Endodermal cell (in vitro differentiated cells): ENCODE data around the gene ACTMAP. TPM values are rescaled to one million over a fixed set of nuclear protein-coding genes. Genes with fewer than 3 reads are reported as not detected.

Experiments
- DNase-seq: peaks from one replicate; pipeline ENCODE4 v3.0.0-alpha.2; 2017
- H3K27ac ChIP-seq: 2 replicates; pipeline ENCODE4 v1.5.1; 2013; ENCODE audit warnings: mild to moderate bottlenecking, low read depth, low read length, moderate library complexity
- H3K27me3 ChIP-seq: 2 replicates; pipeline ENCODE4 v1.6.1; 2013; ENCODE audit warnings: mild to moderate bottlenecking, low read length, moderate library complexity; ENCODE audit not compliant: insufficient read depth, control insufficient read depth, poor library complexity, severe bottlenecking
- H3K36me3 ChIP-seq: 2 replicates; pipeline ENCODE4 v1.7.0; 2013; ENCODE audit warnings: mild to moderate bottlenecking, low read length, moderate library complexity; ENCODE audit not compliant: control insufficient read depth, insufficient read depth
- H3K4me1 ChIP-seq: one replicate; pipeline ENCODE4 v1.7.0; 2013; ENCODE audit warnings: low read length; ENCODE audit not compliant: control insufficient read depth, insufficient read depth
- H3K4me3 ChIP-seq: 2 replicates; pipeline ENCODE4 v1.5.1; 2013; ENCODE audit warnings: mild to moderate bottlenecking, low read length, moderate library complexity
- H3K9ac ChIP-seq: 2 replicates; pipeline ENCODE4 v1.6.1; 2013; ENCODE audit warnings: mild to moderate bottlenecking, low read length, moderate library complexity; ENCODE audit not compliant: poor library complexity, severe bottlenecking; ENCODE audit errors: extremely low read depth
- H3K9me3 ChIP-seq: 2 replicates; pipeline ENCODE4 v1.6.1; 2013; ENCODE audit warnings: mild to moderate bottlenecking, low read length, moderate library complexity; ENCODE audit not compliant: control insufficient read depth
- H3K27ac Mint-ChIP-seq: 2 replicates; pipeline ENCODE4 v1.8.0; 2020; ENCODE audit warnings: mixed read lengths
- H3K27me3 Mint-ChIP-seq: 2 replicates; pipeline ENCODE4 v1.8.0; 2021; ENCODE audit warnings: mild to moderate bottlenecking, mixed read lengths; ENCODE audit not compliant: insufficient read depth
- H3K36me3 Mint-ChIP-seq: 2 replicates; pipeline ENCODE4 v1.8.0; 2020; ENCODE audit warnings: low read depth, mixed read lengths
- H3K4me1 Mint-ChIP-seq: 2 replicates; pipeline ENCODE4 v1.8.0; 2020; ENCODE audit warnings: mixed read lengths
- H3K4me3 Mint-ChIP-seq: 2 replicates; pipeline ENCODE4 v1.8.0; 2020; ENCODE audit warnings: mild to moderate bottlenecking, moderate library complexity, mixed read lengths
- H3K9me3 Mint-ChIP-seq: 2 replicates; pipeline ENCODE4 v1.8.0; 2020; ENCODE audit warnings: mild to moderate bottlenecking, mixed read lengths
- WGBS, 2 experiments: methylation state at CpG; one replicate each; pipeline versions ENCODE4 v1.1.5 to v1.1.7; 2013; ENCODE audit warnings: missing lambda C conversion rate in 2 of 2, mixed read lengths in 1 of 2; ENCODE audit not compliant: insufficient coverage in 1 of 2, insufficient read length in 1 of 2; 5-methylcytosine and 5-hydroxymethylcytosine counted together
- total RNA-seq, 2 donors: library from RNA; stranded (reverse); fragmentation: NEBNext Ultra II Directional in 1 of 2; extraction: Animal tissue kit (Norgen Biotek cat#: 25700) in 1 of 2; gene quantifications; 2 replicates in 1 of 2; 3 replicates in 1 of 2; pipeline ENCODE4 v1.2.1, GENCODE V29; 2021
- TF ChIP-seq, protein P1 (sequence below): fragments of 200-600 bp; sonication (generic); conservative IDR thresholded peaks from 2 replicates; pipeline ENCODE4 v1.5.0; 2021; ENCODE audit warnings: antibody characterized with exemption, mild to moderate bottlenecking

Gene ACTMAP
- total RNA-seq, 2 donors from 2014 or later = 26.0 to 34.3 TPM

GRCh38 chr19:40701758-40702157 lies 48.5 kb downstream of the ACTMAP start:
- peaks cover 69% of the 10 kb centered on the region for H3K36me3 Mint-ChIP-seq
- no peak for DNase-seq
- H3K4me3 ChIP-seq = no peak overlapping the region
- H3K4me3 Mint-ChIP-seq = no peak overlapping the region
- no peaks in the 10 kb centered on the region for H3K27me3 Mint-ChIP-seq
- TF ChIP-seq, protein P1, sequence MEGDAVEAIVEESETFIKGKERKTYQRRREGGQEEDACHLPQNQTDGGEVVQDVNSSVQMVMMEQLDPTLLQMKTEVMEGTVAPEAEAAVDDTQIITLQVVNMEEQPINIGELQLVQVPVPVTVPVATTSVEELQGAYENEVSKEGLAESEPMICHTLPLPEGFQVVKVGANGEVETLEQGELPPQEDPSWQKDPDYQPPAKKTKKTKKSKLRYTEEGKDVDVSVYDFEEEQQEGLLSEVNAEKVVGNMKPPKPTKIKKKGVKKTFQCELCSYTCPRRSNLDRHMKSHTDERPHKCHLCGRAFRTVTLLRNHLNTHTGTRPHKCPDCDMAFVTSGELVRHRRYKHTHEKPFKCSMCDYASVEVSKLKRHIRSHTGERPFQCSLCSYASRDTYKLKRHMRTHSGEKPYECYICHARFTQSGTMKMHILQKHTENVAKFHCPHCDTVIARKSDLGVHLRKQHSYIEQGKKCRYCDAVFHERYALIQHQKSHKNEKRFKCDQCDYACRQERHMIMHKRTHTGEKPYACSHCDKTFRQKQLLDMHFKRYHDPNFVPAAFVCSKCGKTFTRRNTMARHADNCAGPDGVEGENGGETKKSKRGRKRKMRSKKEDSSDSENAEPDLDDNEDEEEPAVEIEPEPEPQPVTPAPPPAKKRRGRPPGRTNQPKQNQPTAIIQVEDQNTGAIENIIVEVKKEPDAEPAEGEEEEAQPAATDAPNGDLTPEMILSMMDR = no peak
- H3K4me1 Mint-ChIP-seq = peaks cover 1% of the 10 kb centered on the region
- no peaks in the 10 kb centered on the region for H3K4me1 ChIP-seq
- peaks cover 41% of the 10 kb centered on the region for H3K36me3 ChIP-seq
- no peaks in the 10 kb centered on the region for H3K9me3 Mint-ChIP-seq
- WGBS, 2 experiments = 92 to 95% methylated on average over 6 of the region's 6 CpGs
- H3K27me3 ChIP-seq = no peaks in the 10 kb centered on the region
- no peak overlapping the region for H3K27ac ChIP-seq
- no peak overlapping the region for H3K9ac ChIP-seq
- H3K9me3 ChIP-seq = no peaks in the 10 kb centered on the region
- H3K27ac Mint-ChIP-seq = no peak overlapping the region

DNA sequence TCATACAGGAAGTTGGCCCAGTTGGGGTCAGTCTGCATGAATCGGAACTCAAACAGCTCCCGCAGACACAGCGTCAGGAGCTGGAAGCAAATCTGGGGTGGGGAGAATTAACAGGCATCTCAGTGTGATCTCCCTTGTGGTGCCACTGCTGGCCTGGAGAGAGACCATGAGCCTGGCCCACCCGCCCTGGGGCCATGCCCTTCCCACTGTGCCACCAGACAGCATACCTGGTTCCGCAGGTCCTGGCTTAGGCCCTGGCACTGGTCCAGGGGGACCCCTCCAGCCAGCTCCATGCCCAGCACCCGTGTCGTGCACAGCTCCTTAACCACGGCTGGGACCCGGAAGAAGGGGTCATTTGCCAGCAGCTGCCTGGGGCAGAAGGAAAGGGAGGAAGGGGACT lies 50.2 kb downstream of the ACTMAP start:
- Histone ChIP-seq H3K4me3 (no peak overlapping the region), H3K27me3 (no peaks in the 10 kb centered on the region), H3K9ac (no peak overlapping the region), H3K9me3 (no peaks in the 10 kb centered on the region), H3K27ac (no peak overlapping the region), H3K4me1 (no peaks in the 10 kb centered on the region), H3K36me3 (peaks cover 44% of the 10 kb centered on the region)
- Mint-ChIP-seq H3K4me3 (no peak overlapping the region), H3K27me3 (no peaks in the 10 kb centered on the region), H3K9me3 (no peaks in the 10 kb centered on the region), H3K36me3 (peaks cover 65% of the 10 kb centered on the region), H3K4me1 (peaks cover 1% of the 10 kb centered on the region), H3K27ac (no peak overlapping the region)
- DNase-seq = no peak
- TF ChIP-seq, protein P1 = no peak
- WGBS, 2 experiments = 93 to 96% methylated on average over 4 to 9 of the region's 9 CpGs

- Histone ChIP-seq H3K4me1 (no peaks in the 10 kb centered on the region), H3K27ac (no peak overlapping the region), H3K9ac (no peak overlapping the region), H3K9me3 (no peaks in the 10 kb centered on the region), H3K27me3 (no peaks in the 10 kb centered on the region), H3K36me3 (peaks cover 32% of the 10 kb centered on the region), H3K4me3 (no peak overlapping the region)
- TF ChIP-seq, protein P1 = no peak
- H3K27me3 Mint-ChIP-seq = no peaks in the 10 kb centered on the region
- DNase-seq = no peak
- H3K9me3 Mint-ChIP-seq = no peaks in the 10 kb centered on the region
- no peak overlapping the region for H3K27ac Mint-ChIP-seq
- H3K4me1 Mint-ChIP-seq = no peaks in the 10 kb centered on the region
- H3K36me3 Mint-ChIP-seq = peaks cover 56% of the 10 kb centered on the region
- WGBS, 2 experiments = 95 to 100% methylated on average over 2 to 6 of the region's 6 CpGs
- H3K4me3 Mint-ChIP-seq = no peak overlapping the region
Observed at GRCh38 chr19:40697007-40697406, 53.3 kb downstream of the ACTMAP start.
